ENCODE results near the gene ARHGAP24. TPM values are rescaled to one million over a fixed set of nuclear protein-coding genes. Genes with fewer than 3 reads are reported as not detected.
"Not testable (repeated sequence)": the region's sequence is repeated elsewhere in the genome, so short reads cannot be mapped to it uniquely, and the experiment has no call there.

The ARHGAP24 gene
- polyA plus RNA-seq, 1 of the 3 experiments (the other 2 are of a cell fraction), result 1.4 TPM

- no peaks in the 10 kb centered on the region for H3K9me3 ChIP-seq
- no peak overlapping the region for H3K27ac ChIP-seq (ENCODE audit: low read depth in 2 of 2, low read length in 1 of 2)
- no peaks in the 10 kb centered on the region for H3K9me2 ChIP-seq
- ChIA-PET POLR2A (no interaction called here), CTCF (no interaction called here)
- no peaks in the 10 kb centered on the region for H3K4me1 ChIP-seq (ENCODE audit: control insufficient read depth in 1 of 2, insufficient read depth in 2 of 2, low read depth in 1 of 2, low read length in 1 of 2)
- H3K79me2 ChIP-seq (ENCODE audit: insufficient read depth), result no peaks in the 10 kb centered on the region; the same call in 1 of the 2 replicates
- WGBS (ENCODE audit: low lambda C conversion rate), result 66% methylated on average over 4 of the region's 4 CpGs
- H4K20me1 ChIP-seq (ENCODE audit: insufficient read depth), result no peaks in the 10 kb centered on the region
- no peak for DNase-seq
- no peak overlapping the region for H3K4me2 ChIP-seq
- TF ChIP-seq CHD2 (IDR thresholded peaks at IDR 0.05; ENCODE audit: low read length, partially characterized antibody) (no peak), SIN3A (IDR thresholded peaks at IDR 0.05; ENCODE audit: borderline replicate concordance, low read depth, low read length) (no peak), EP300 (IDR thresholded peaks at IDR 0.05; ENCODE audit: borderline replicate concordance in 1 of 2, low read depth in 1 of 2, low read length in 1 of 2) (no peak), TEAD4 (IDR thresholded peaks at IDR 0.05; ENCODE audit: borderline replicate concordance, insufficient read depth) (no peak), RAD21 (IDR thresholded peaks at IDR 0.05; ENCODE audit: low read length) (no peak), FOXM1 (IDR thresholded peaks at IDR 0.05; ENCODE audit: low read depth) (no peak), CTCF (IDR thresholded peaks at IDR 0.05) (no peak)
- no peak overlapping the region for H3K9ac ChIP-seq
- H3K27me3 ChIP-seq (ENCODE audit: insufficient read depth), result no peaks in the 10 kb centered on the region
- no peak overlapping the region for H2AFZ ChIP-seq (ENCODE audit: low read depth)
- H3F3A ChIP-seq (replicated peaks; ENCODE audit: insufficient read depth), result no peaks in the 10 kb centered on the region
- no peak overlapping the region for H3K4me3 ChIP-seq (ENCODE audit: low read depth in 2 of 2, low read length in 1 of 2)
- H3K36me3 ChIP-seq (replicated peaks in 1 of 2; ENCODE audit: control insufficient read depth in 1 of 2, insufficient read depth in 2 of 2, low read length in 1 of 2), result no peaks in the 10 kb centered on the region
These were observed 423.3 kb downstream of the ARHGAP24 start for GRCh38 chr4:85898231-85898630.

- ChIA-PET POLR2A (no interaction called here), CTCF (interaction anchor here (1.5 kb wide), 1 partner anchor 18 kb away, joined by 3 read pairs; no protein-coding TSS in a partner anchor)
- H3K9me3 ChIP-seq, result no peaks in the 10 kb centered on the region
These were observed 426.6 kb downstream of the ARHGAP24 start for GRCh38 chr4:85901500-85901899.

GRCh38 chr4:85902647-85903046 is 427.7 kb downstream of the ARHGAP24 start:
- whole genome bisulfite sequencing (ENCODE audit: low lambda C conversion rate), result 94% methylated on average over 10 of the region's 11 CpGs
- H4K20me1 ChIP-seq (ENCODE audit: insufficient read depth); H3K4me3 ChIP-seq (ENCODE audit: low read depth in 2 of 2, low read length in 1 of 2); H3K4me2 ChIP-seq; H3K9me2 ChIP-seq; H3K9me3 ChIP-seq; DNase-seq; H2AFZ ChIP-seq (ENCODE audit: low read depth); H3K9ac ChIP-seq; H3K79me2 ChIP-seq (ENCODE audit: insufficient read depth); H3K27ac ChIP-seq (ENCODE audit: low read depth in 2 of 2, low read length in 1 of 2); H3F3A ChIP-seq (replicated peaks; ENCODE audit: insufficient read depth); POLR2A ChIA-PET; H3K27me3 ChIP-seq (ENCODE audit: insufficient read depth); H3K36me3 ChIP-seq (replicated peaks in 1 of 2; ENCODE audit: control insufficient read depth in 1 of 2, insufficient read depth in 2 of 2, low read length in 1 of 2); H3K4me1 ChIP-seq (ENCODE audit: control insufficient read depth in 1 of 2, insufficient read depth in 2 of 2, low read depth in 1 of 2, low read length in 1 of 2); CTCF ChIA-PET: not testable (repeated sequence)

More at GRCh38 chr4:85901500-85901899, 426.6 kb downstream of the ARHGAP24 start:
- DNase-seq, result no peak
- no peak overlapping the region for H3K4me3 ChIP-seq (ENCODE audit: low read depth in 2 of 2, low read length in 1 of 2)
- no peak overlapping the region for H3K4me2 ChIP-seq
- no peaks in the 10 kb centered on the region; the same call in 1 of the 2 replicates for H3K79me2 ChIP-seq (ENCODE audit: insufficient read depth)
- no peak for TF ChIP-seq TCF12 (IDR thresholded peaks at IDR 0.05)
- H3F3A ChIP-seq (replicated peaks; ENCODE audit: insufficient read depth), result no peaks in the 10 kb centered on the region
- no peaks in the 10 kb centered on the region for H4K20me1 ChIP-seq (ENCODE audit: insufficient read depth)
- H3K27me3 ChIP-seq (ENCODE audit: insufficient read depth), result no peaks in the 10 kb centered on the region
- H2AFZ ChIP-seq (ENCODE audit: low read depth), result no peak overlapping the region
- no peaks in the 10 kb centered on the region for H3K4me1 ChIP-seq (ENCODE audit: control insufficient read depth in 1 of 2, insufficient read depth in 2 of 2, low read depth in 1 of 2, low read length in 1 of 2)
- H3K27ac ChIP-seq (ENCODE audit: low read depth in 2 of 2, low read length in 1 of 2), result no peak overlapping the region
- no peaks in the 10 kb centered on the region for H3K9me2 ChIP-seq
- H3K9ac ChIP-seq, result no peak overlapping the region
- no peaks in the 10 kb centered on the region for H3K36me3 ChIP-seq (replicated peaks in 1 of 2; ENCODE audit: control insufficient read depth in 1 of 2, insufficient read depth in 2 of 2, low read length in 1 of 2)

Measured in SK-N-SH (cell line).